Measurements from ENCODE around the gene ACSM2A. TPM values are rescaled to one million over a fixed set of nuclear protein-coding genes. Genes with fewer than 3 reads are reported as not detected.

The ACSM2A gene
- total RNA-seq, 4 donors from 2014 or later, result not detected

- no peak for TF ChIP-seq POLR2A (IDR thresholded peaks at IDR 0.05)
- no peak for TF ChIP-seq CTCF (IDR thresholded peaks at IDR 0.05)
- DNase-seq, result no peak
- H3K4me3 ChIP-seq, result no peak overlapping the region
These were observed 56.0 kb downstream of the ACSM2A start for GRCh38 chr16:20507280-20507679.

GRCh38 chr16:20510323-20510722 lies 59.0 kb downstream of the ACSM2A start:
- Histone ChIP-seq H3K27ac (peak overlapping the region; percentile 67 to 77), H3K36me3 (no peaks in the 10 kb centered on the region), H3K4me1 (no peaks in the 10 kb centered on the region), H3K9me3 (peaks cover 0 to 3% of the 10 kb centered on the region in 2 donors), H3K27me3 (no peaks in the 10 kb centered on the region), H3K4me3 (no peak overlapping the region)
- intact Hi-C loops (cut with DNase I; ENCODE audit: low total_unique reads), result no loop called here
- no peak for TF ChIP-seq CTCF (IDR thresholded peaks at IDR 0.05)
- no peak for TF ChIP-seq POLR2A (IDR thresholded peaks at IDR 0.05)
- no peak for DNase-seq

More at GRCh38 chr16:20507280-20507679, 56.0 kb downstream of the ACSM2A start:
- intact Hi-C loops (cut with DNase I; ENCODE audit: low total_unique reads), result no loop called here
- Histone ChIP-seq H3K4me1 (no peaks in the 10 kb centered on the region), H3K9me3 (no peaks in the 10 kb centered on the region), H3K27me3 (no peaks in the 10 kb centered on the region), H3K36me3 (no peaks in the 10 kb centered on the region), H3K27ac (no peak overlapping the region)

- Histone ChIP-seq H3K9me3 (peaks cover 0 to 3% of the 10 kb centered on the region in 2 donors), H3K36me3 (no peaks in the 10 kb centered on the region), H3K27me3 (no peaks in the 10 kb centered on the region), H3K4me1 (no peaks in the 10 kb centered on the region), H3K27ac (no peak overlapping the region), H3K4me3 (no peak overlapping the region)
- intact Hi-C loops (cut with DNase I; ENCODE audit: low total_unique reads), result no loop called here
- no peak for DNase-seq
- TF ChIP-seq CTCF (IDR thresholded peaks at IDR 0.05) (no peak), POLR2A (IDR thresholded peaks at IDR 0.05) (no peak)
These were observed 64.4 kb downstream of the ACSM2A start for GRCh38 chr16:20515688-20516090.

GRCh38 chr16:20517149-20517548 lies 65.8 kb downstream of the ACSM2A start:
- peaks cover 0 to 3% of the 10 kb centered on the region in 2 donors for H3K9me3 ChIP-seq
- TF ChIP-seq POLR2A (IDR thresholded peaks at IDR 0.05) (no peak), CTCF (IDR thresholded peaks at IDR 0.05) (no peak)
- H3K36me3 ChIP-seq, result no peaks in the 10 kb centered on the region
- no peaks in the 10 kb centered on the region for H3K4me1 ChIP-seq
- H3K27me3 ChIP-seq, result no peaks in the 10 kb centered on the region
- H3K27ac ChIP-seq, result peak overlapping the region; percentile 27 to 35
- peak in 1 of 2 donors; percentile 53 for DNase-seq
- H3K4me3 ChIP-seq, result no peak overlapping the region
- intact Hi-C loops (cut with DNase I; ENCODE audit: low total_unique reads), result no loop called here

- Histone ChIP-seq H3K4me1 (no peaks in the 10 kb centered on the region), H3K36me3 (no peaks in the 10 kb centered on the region), H3K27me3 (no peaks in the 10 kb centered on the region), H3K27ac (no peak overlapping the region), H3K4me3 (no peak overlapping the region), H3K9me3 (peaks cover 0 to 3% of the 10 kb centered on the region in 2 donors)
- TF ChIP-seq CTCF (IDR thresholded peaks at IDR 0.05) (no peak), POLR2A (IDR thresholded peaks at IDR 0.05) (no peak)
- DNase-seq, result no peak
- intact Hi-C loops (cut with DNase I; ENCODE audit: low total_unique reads), result no loop called here
These were observed 67.9 kb downstream of the ACSM2A start for GRCh38 chr16:20519231-20519630.

All from uterus (tissue), 4 donors.